Mucosa of stomach (tissue), 1 donor: Measurements from ENCODE around the gene MUC4.

ENCODE experiments used
- H3K27me3 ChIP-seq: one replicate; pipeline ENCODE4 v1.7.0; 2013; ENCODE audit warnings: mild to moderate bottlenecking, low read length; ENCODE audit not compliant: control insufficient read depth, insufficient read depth
- H3K36me3 ChIP-seq: one replicate; pipeline ENCODE4 v1.7.0; 2013; ENCODE audit warnings: low read length; ENCODE audit not compliant: control insufficient read depth, insufficient read depth
- H3K4me1 ChIP-seq: one replicate; pipeline ENCODE4 v1.7.0; 2013; ENCODE audit warnings: mild to moderate bottlenecking, low read length; ENCODE audit not compliant: control insufficient read depth, insufficient read depth
- H3K4me3 ChIP-seq: one replicate; pipeline ENCODE4 v1.7.0; 2013; ENCODE audit warnings: low read length
- H3K9ac ChIP-seq: one replicate; pipeline ENCODE4 v1.7.0; 2013; ENCODE audit warnings: mild to moderate bottlenecking, low read length, moderate library complexity
- H3K9me3 ChIP-seq: one replicate; pipeline ENCODE4 v1.7.0; 2013; ENCODE audit warnings: mild to moderate bottlenecking, low read length, moderate library complexity; ENCODE audit not compliant: control insufficient read depth
- donor health status: Pancreatic carcinoma.

MUC4 gene

GRCh38 chr3:195849322-195850074, 37.8 kb upstream of the MUC4 start:
- H3K4me1 ChIP-seq: peaks cover 5% of the 10 kb centered on the region
- no peak overlapping the region for H3K9ac ChIP-seq
- H3K27me3 ChIP-seq: peaks cover 5% of the 10 kb centered on the region
- no peaks in the 10 kb centered on the region for H3K9me3 ChIP-seq
- no peak overlapping the region for H3K4me3 ChIP-seq
- H3K36me3 ChIP-seq: no peaks in the 10 kb centered on the region

- no peak overlapping the region for H3K9ac ChIP-seq
- H3K9me3 ChIP-seq: no peaks in the 10 kb centered on the region
- peaks cover 5% of the 10 kb centered on the region for H3K27me3 ChIP-seq
- no peaks in the 10 kb centered on the region for H3K36me3 ChIP-seq
- peaks cover 5% of the 10 kb centered on the region for H3K4me1 ChIP-seq
- no peak overlapping the region for H3K4me3 ChIP-seq
Observed at GRCh38 chr3:195847055-195847950, 35.6 kb upstream of the MUC4 start.

GRCh38 chr3:195845483-195845882, 33.8 kb upstream of the MUC4 start:
- H3K36me3 ChIP-seq: no peaks in the 10 kb centered on the region
- H3K4me1 ChIP-seq: no peaks in the 10 kb centered on the region
- H3K9ac ChIP-seq: no peak overlapping the region
- no peaks in the 10 kb centered on the region for H3K9me3 ChIP-seq
- no peak overlapping the region for H3K4me3 ChIP-seq
- H3K27me3 ChIP-seq: no peaks in the 10 kb centered on the region

GRCh38 chr3:195844671-195845218, 33.0 kb upstream of the MUC4 start:
- H3K9ac ChIP-seq: no peak overlapping the region
- no peaks in the 10 kb centered on the region for H3K9me3 ChIP-seq
- peaks cover 2% of the 10 kb centered on the region for H3K27me3 ChIP-seq
- H3K4me3 ChIP-seq: no peak overlapping the region
- H3K36me3 ChIP-seq: no peaks in the 10 kb centered on the region
- H3K4me1 ChIP-seq: no peaks in the 10 kb centered on the region

GRCh38 chr3:195839260-195840010, 27.7 kb upstream of the MUC4 start:
- Histone ChIP-seq H3K27me3 (peaks cover 13% of the 10 kb centered on the region), H3K36me3 (no peaks in the 10 kb centered on the region), H3K9me3 (no peaks in the 10 kb centered on the region), H3K9ac (no peak overlapping the region), H3K4me1 (peaks cover 7% of the 10 kb centered on the region), H3K4me3 (no peak overlapping the region)

- H3K4me1 ChIP-seq: peaks cover 7% of the 10 kb centered on the region
- no peaks in the 10 kb centered on the region for H3K9me3 ChIP-seq
- H3K4me3 ChIP-seq: no peak overlapping the region
- peaks cover 15% of the 10 kb centered on the region for H3K27me3 ChIP-seq
- no peak overlapping the region for H3K9ac ChIP-seq
- H3K36me3 ChIP-seq: no peaks in the 10 kb centered on the region
Observed at GRCh38 chr3:195838714-195839113, 27.0 kb upstream of the MUC4 start.

- no peak overlapping the region for H3K9ac ChIP-seq
- H3K4me3 ChIP-seq: no peak overlapping the region
- H3K4me1 ChIP-seq: peaks cover 7% of the 10 kb centered on the region
- no peaks in the 10 kb centered on the region for H3K36me3 ChIP-seq
- peaks cover 29% of the 10 kb centered on the region for H3K27me3 ChIP-seq
- no peaks in the 10 kb centered on the region for H3K9me3 ChIP-seq
Observed at GRCh38 chr3:195836476-195837135, 24.9 kb upstream of the MUC4 start.

- Histone ChIP-seq H3K27me3 (peaks cover 29% of the 10 kb centered on the region), H3K36me3 (no peaks in the 10 kb centered on the region), H3K4me1 (peaks cover 7% of the 10 kb centered on the region), H3K9ac (no peak overlapping the region), H3K9me3 (no peaks in the 10 kb centered on the region), H3K4me3 (no peak overlapping the region)
Observed at GRCh38 chr3:195835791-195836190, 24.1 kb upstream of the MUC4 start.

GRCh38 chr3:195834675-195835583, 23.2 kb upstream of the MUC4 start:
- no peak overlapping the region for H3K4me3 ChIP-seq
- H3K27me3 ChIP-seq: peaks cover 30% of the 10 kb centered on the region
- no peak overlapping the region for H3K9ac ChIP-seq

GRCh38 chr3:195829897-195830254, 18.1 kb upstream of the MUC4 start:
- H3K4me3 ChIP-seq: no peak overlapping the region

More at GRCh38 chr3:195834675-195835583, 23.2 kb upstream of the MUC4 start:
- H3K36me3 ChIP-seq: no peaks in the 10 kb centered on the region
- no peaks in the 10 kb centered on the region for H3K9me3 ChIP-seq
- peaks cover 9% of the 10 kb centered on the region for H3K4me1 ChIP-seq

More at GRCh38 chr3:195829897-195830254, 18.1 kb upstream of the MUC4 start:
- Histone ChIP-seq H3K4me1 (peaks cover 7% of the 10 kb centered on the region), H3K9ac (no peak overlapping the region), H3K9me3 (no peaks in the 10 kb centered on the region), H3K27me3 (peaks cover 45% of the 10 kb centered on the region), H3K36me3 (no peaks in the 10 kb centered on the region)
